Left ventricle myocardium inferior (tissue), 1 donor: ENCODE results near the gene GRPR. TPM values are rescaled to one million over a fixed set of nuclear protein-coding genes. Genes with fewer than 3 reads are reported as not detected.
"Not testable (repeated sequence)": the region's sequence is repeated elsewhere in the genome, so short reads cannot be mapped to it uniquely, and the experiment has no call there.

Source experiments
- DNase-seq: peaks from one replicate; pipeline ENCODE4 v3.0.0-alpha.2; 2020
- H3K27ac ChIP-seq: fragments of 200-600 bp; replicated peaks from 2 replicates; pipeline ENCODE4 v1.8.0; 2021
- H3K27me3 ChIP-seq: fragments of 200-600 bp; 2 replicates; pipeline ENCODE4 v1.8.0; 2021; ENCODE audit warnings: low read depth
- H3K36me3 ChIP-seq: fragments of 200-600 bp; 2 replicates; pipeline ENCODE4 v1.8.0; 2021
- H3K4me1 ChIP-seq: fragments of 200-600 bp; 2 replicates; pipeline ENCODE4 v1.8.0; 2021
- H3K4me3 ChIP-seq: fragments of 200-600 bp; 2 replicates; pipeline ENCODE4 v1.8.0; 2021; ENCODE audit warnings: mild to moderate bottlenecking, moderate library complexity
- H3K9me3 ChIP-seq: fragments of 200-600 bp; replicated peaks from 2 replicates; pipeline ENCODE4 v1.8.0; 2021
- intact Hi-C: fragments of 100-400 bp; cut with micrococcal nuclease; formaldehyde crosslinking; loops from one replicate; pipeline ENCODE4 v1.11.0; 2022
- total RNA-seq: library from RNA; stranded (reverse); fragmentation: NEBNext Ultra II Directional; extraction: Animal tissue kit (Norgen Biotek cat#: 25700); gene quantifications from one replicate; pipeline ENCODE4 v1.2.1, GENCODE V29; 2021
- TF ChIP-seq, protein P1 (sequence below): fragments of 200-600 bp; IDR thresholded peaks from 2 replicates; pipeline ENCODE4 v1.8.0; 2021; ENCODE audit warnings: antibody characterized with exemption, mild to moderate bottlenecking, borderline replicate concordance
- donor health status: DM: no; HTN: yes; CAD: no; lungs with severe emphysema.

The GRPR gene
- total RNA-seq, 1 donor from 2014 or later: 0.30 TPM

DNA sequence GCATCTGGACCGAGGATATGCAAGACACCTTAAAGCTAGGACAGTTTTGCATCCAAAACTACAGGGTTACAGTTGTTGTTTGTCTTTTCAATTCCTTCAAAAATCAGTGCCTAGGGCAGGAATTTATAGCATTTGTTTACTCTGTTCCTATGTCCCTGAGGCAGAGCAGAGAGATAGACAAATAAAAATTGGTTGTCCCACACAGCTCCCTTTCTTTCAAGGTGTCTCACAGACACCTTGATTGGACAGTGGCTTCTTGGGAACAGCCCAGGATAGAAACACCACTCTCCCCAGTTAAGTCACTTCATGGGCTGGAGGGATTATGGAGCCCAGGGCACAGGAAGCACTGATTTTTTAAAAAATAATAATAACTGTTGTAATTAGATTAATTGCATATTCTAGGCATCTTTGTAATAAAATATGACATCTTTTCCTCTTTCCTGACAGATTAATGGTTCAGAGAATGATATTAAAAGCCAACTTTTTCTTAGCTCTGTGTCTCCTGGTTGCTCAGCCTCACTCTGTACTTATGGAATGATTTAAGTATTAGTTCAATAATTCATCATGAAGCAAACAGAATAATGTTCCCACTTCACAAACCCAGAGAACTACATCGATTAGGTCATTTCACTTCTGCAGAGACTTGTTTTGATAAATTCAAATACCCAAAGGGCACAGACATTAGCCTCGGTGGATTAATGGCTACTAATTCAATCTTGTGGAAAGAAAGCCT lies 52.1 kb downstream of the GRPR start:
- DNase-seq: no peak
- H3K4me1 ChIP-seq: no peaks in the 10 kb centered on the region
- no peak overlapping the region for H3K27ac ChIP-seq
- intact Hi-C loops: no loop called here
- no peak overlapping the region for H3K4me3 ChIP-seq
- no peaks in the 10 kb centered on the region for H3K27me3 ChIP-seq
- H3K36me3 ChIP-seq: no peaks in the 10 kb centered on the region
- H3K9me3 ChIP-seq: no peaks in the 10 kb centered on the region
- TF ChIP-seq, protein P1, sequence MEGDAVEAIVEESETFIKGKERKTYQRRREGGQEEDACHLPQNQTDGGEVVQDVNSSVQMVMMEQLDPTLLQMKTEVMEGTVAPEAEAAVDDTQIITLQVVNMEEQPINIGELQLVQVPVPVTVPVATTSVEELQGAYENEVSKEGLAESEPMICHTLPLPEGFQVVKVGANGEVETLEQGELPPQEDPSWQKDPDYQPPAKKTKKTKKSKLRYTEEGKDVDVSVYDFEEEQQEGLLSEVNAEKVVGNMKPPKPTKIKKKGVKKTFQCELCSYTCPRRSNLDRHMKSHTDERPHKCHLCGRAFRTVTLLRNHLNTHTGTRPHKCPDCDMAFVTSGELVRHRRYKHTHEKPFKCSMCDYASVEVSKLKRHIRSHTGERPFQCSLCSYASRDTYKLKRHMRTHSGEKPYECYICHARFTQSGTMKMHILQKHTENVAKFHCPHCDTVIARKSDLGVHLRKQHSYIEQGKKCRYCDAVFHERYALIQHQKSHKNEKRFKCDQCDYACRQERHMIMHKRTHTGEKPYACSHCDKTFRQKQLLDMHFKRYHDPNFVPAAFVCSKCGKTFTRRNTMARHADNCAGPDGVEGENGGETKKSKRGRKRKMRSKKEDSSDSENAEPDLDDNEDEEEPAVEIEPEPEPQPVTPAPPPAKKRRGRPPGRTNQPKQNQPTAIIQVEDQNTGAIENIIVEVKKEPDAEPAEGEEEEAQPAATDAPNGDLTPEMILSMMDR: no peak

DNA sequence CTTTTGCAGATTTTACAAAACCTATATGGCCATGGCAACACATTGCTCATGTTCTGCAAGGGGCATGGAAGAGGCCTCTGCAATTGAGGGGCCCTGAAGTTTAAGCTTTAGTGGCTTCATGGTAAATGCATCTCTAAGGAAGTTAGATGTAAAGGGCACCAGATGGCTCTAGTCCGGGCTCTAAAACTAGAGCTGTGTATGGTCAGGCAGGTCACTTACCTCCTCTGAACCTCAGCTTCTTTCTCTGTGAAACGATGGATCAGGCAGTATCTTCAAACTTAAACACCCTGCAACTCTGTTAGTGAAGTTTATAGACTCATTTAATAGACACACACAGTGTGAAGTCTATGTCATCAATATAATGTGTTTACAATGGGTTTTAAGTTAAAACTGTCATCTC lies 53.9 kb downstream of the GRPR start:
- Histone ChIP-seq H3K27ac (no peak overlapping the region), H3K36me3 (no peaks in the 10 kb centered on the region), H3K27me3 (no peaks in the 10 kb centered on the region), H3K4me3 (no peak overlapping the region), H3K9me3 (no peaks in the 10 kb centered on the region), H3K4me1 (no peaks in the 10 kb centered on the region)
- intact Hi-C loops: no loop called here
- no peak for DNase-seq
- TF ChIP-seq, protein P1: no peak

DNA sequence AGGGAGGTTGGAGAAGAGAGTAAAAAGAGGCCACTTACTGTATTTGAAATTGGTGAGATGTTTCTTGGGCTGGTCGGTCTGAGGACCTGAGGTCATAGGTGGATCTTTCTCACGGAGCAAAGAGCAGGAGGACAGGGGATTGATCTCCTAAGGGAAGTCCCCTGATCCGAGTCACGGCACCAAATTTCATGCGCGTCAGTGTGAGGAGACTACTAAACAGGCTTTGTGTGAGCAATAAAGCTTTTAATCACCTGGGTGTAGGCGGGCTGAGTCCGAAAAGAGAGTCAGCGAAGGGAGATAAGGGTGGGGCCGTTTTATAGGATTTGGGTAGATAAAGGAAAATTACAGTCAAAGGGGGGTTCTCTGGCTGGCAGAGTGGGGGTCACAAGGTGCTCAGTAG lies 60.5 kb downstream of the GRPR start:
- intact Hi-C loops: not testable (repeated sequence)

DNA sequence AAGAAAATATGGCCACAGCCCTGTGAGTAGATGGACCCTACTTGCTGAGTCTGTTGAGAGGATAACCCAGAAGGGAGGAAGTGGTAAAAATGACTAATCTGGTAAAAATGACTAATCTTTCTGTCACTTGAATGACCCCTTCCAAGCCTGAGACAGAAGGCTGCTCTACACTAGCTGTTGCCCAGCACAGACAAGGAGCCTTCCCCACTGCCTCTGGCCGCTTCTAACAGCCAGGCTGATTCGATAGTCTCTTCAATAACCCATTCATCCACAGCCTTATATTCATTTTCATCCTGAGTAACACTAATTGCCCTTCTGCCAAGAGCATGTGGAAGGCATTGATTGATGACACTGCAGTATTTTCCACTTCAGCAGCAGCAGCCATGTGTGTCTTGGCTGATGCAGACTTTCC lies 62.4 kb downstream of the GRPR start:
- H3K9me3 ChIP-seq: no peaks in the 10 kb centered on the region
- H3K27me3 ChIP-seq: no peaks in the 10 kb centered on the region
- TF ChIP-seq, protein P1: no peak
- intact Hi-C loops: no loop called here
- no peaks in the 10 kb centered on the region for H3K4me1 ChIP-seq
- no peak overlapping the region for H3K4me3 ChIP-seq
- H3K36me3 ChIP-seq: no peaks in the 10 kb centered on the region
- DNase-seq: no peak
- H3K27ac ChIP-seq: no peak overlapping the region

More for the DNA sequence above, 60.5 kb downstream of the GRPR start:
- not testable (repeated sequence) for H3K4me3 ChIP-seq, DNase-seq, H3K36me3 ChIP-seq, H3K4me1 ChIP-seq, H3K9me3 ChIP-seq, H3K27ac ChIP-seq, H3K27me3 ChIP-seq

GRCh38 chrX:16186380-16187007 lies 63.1 kb downstream of the GRPR start:
- Histone ChIP-seq H3K36me3 (no peaks in the 10 kb centered on the region), H3K27me3 (no peaks in the 10 kb centered on the region), H3K4me3 (no peak overlapping the region), H3K9me3 (no peaks in the 10 kb centered on the region), H3K4me1 (no peaks in the 10 kb centered on the region), H3K27ac (no peak overlapping the region)
- TF ChIP-seq, protein P1: no peak
- no peak for DNase-seq
- intact Hi-C loops: no loop called here
